Measurements from ENCODE around the gene CSK. TPM values are rescaled to one million over a fixed set of nuclear protein-coding genes. Genes with fewer than 3 reads are reported as not detected.
"Not testable (repeated sequence)": the region's sequence is repeated elsewhere in the genome, so short reads cannot be mapped to it uniquely, and the experiment has no call there.

The CSK gene
- polyA plus RNA-seq, 4 donors = 39.4 to 76.8 (median 53.2) TPM

- Histone ChIP-seq H3K4me3 (ENCODE audit: low read depth in 1 of 3, low read length in 3 of 3) (peak overlapping the region in 2 of 3 donors; percentile 27 to 84), H3K36me3 (ENCODE audit: control insufficient read depth in 3 of 3, insufficient read depth in 2 of 3, low read depth in 1 of 3, low read length in 3 of 3) (peaks cover 0 to 28% (median 0%) of the 10 kb centered on the region in 3 donors), H3K27ac (ENCODE audit: low read depth in 1 of 3, low read length in 2 of 3) (peak overlapping the region; percentile 63 to 81 (median 73)), H3K9me3 (ENCODE audit: control insufficient read depth in 2 of 2, insufficient read depth in 1 of 2, low read depth in 1 of 2, low read length in 1 of 2) (no peaks in the 10 kb centered on the region), H3K27me3 (ENCODE audit: control insufficient read depth in 3 of 3, insufficient read depth in 3 of 3, low read length in 3 of 3) (no peaks in the 10 kb centered on the region), H3K4me1 (ENCODE audit: control insufficient read depth in 3 of 3, insufficient read depth in 2 of 3, low read depth in 1 of 3, low read length in 2 of 3) (peaks cover 12 to 76% (median 29%) of the 10 kb centered on the region in 3 donors)
- FAIRE-seq (no peak), DNase-seq (no peak)
- 15 to 30% (median 19%) methylated on average over 16 of the region's 16 CpGs for WGBS, 3 donors
These were observed 1.1 kb upstream of the CSK start for GRCh38 chr15:74780523-74781430.

- Histone ChIP-seq H3K27me3 (ENCODE audit: control insufficient read depth in 3 of 3, insufficient read depth in 3 of 3, low read length in 3 of 3) (no peaks in the 10 kb centered on the region), H3K4me3 (ENCODE audit: low read depth in 1 of 3, low read length in 3 of 3) (peak overlapping the region; percentile 84 to 90 (median 88)), H3K36me3 (ENCODE audit: control insufficient read depth in 3 of 3, insufficient read depth in 2 of 3, low read depth in 1 of 3, low read length in 3 of 3) (peaks cover 0 to 39% (median 0%) of the 10 kb centered on the region in 3 donors), H3K27ac (ENCODE audit: low read depth in 1 of 3, low read length in 2 of 3) (peak overlapping the region; percentile 47 to 89 (median 83)), H3K4me1 (ENCODE audit: control insufficient read depth in 3 of 3, insufficient read depth in 2 of 3, low read depth in 1 of 3, low read length in 2 of 3) (peaks cover 10 to 78% (median 38%) of the 10 kb centered on the region in 3 donors), H3K9me3 (ENCODE audit: control insufficient read depth in 2 of 2, insufficient read depth in 1 of 2, low read depth in 1 of 2, low read length in 1 of 2) (no peaks in the 10 kb centered on the region)
- WGBS, 3 donors = 0 to 1% (median 0%) methylated on average over 32 to 72 of the region's 72 CpGs
- DNase-seq (no peak), FAIRE-seq (no peak)
These were observed 585 bp downstream of the CSK start for GRCh38 chr15:74782259-74783071.

- WGBS, 3 donors = 0 to 4% (median 3%) methylated on average over 13 of the region's 13 CpGs
- peaks cover 10 to 79% (median 34%) of the 10 kb centered on the region in 3 donors for H3K4me1 ChIP-seq (ENCODE audit: control insufficient read depth in 3 of 3, insufficient read depth in 2 of 3, low read depth in 1 of 3, low read length in 2 of 3)
- FAIRE-seq = no peak
These were observed 1.4 kb downstream of the CSK start for GRCh38 chr15:74783072-74783807.

GRCh38 chr15:74783808-74784175 is 1.9 kb downstream of the CSK start:
- Histone ChIP-seq H3K27me3 (ENCODE audit: control insufficient read depth in 3 of 3, insufficient read depth in 3 of 3, low read length in 3 of 3) (no peaks in the 10 kb centered on the region), H3K4me1 (ENCODE audit: control insufficient read depth in 3 of 3, insufficient read depth in 2 of 3, low read depth in 1 of 3, low read length in 2 of 3) (peaks cover 7 to 79% (median 35%) of the 10 kb centered on the region in 3 donors), H3K36me3 (ENCODE audit: control insufficient read depth in 3 of 3, insufficient read depth in 2 of 3, low read depth in 1 of 3, low read length in 3 of 3) (peaks cover 0 to 53% (median 0%) of the 10 kb centered on the region in 3 donors), H3K9me3 (ENCODE audit: control insufficient read depth in 2 of 2, insufficient read depth in 1 of 2, low read depth in 1 of 2, low read length in 1 of 2) (no peaks in the 10 kb centered on the region), H3K4me3 (ENCODE audit: low read depth in 1 of 3, low read length in 3 of 3) (peak overlapping the region; percentile 84 to 90 (median 88)), H3K27ac (ENCODE audit: low read depth in 1 of 3, low read length in 2 of 3) (peak overlapping the region; percentile 47 to 83 (median 47))
- WGBS, 3 donors = 11 to 24% (median 18%) methylated on average over 3 of the region's 3 CpGs
- DNase-seq (no peak), FAIRE-seq (no peak)

More at GRCh38 chr15:74783072-74783807, 1.4 kb downstream of the CSK start:
- peak overlapping the region; percentile 84 to 90 (median 88) for H3K4me3 ChIP-seq (ENCODE audit: low read depth in 1 of 3, low read length in 3 of 3)
- no peaks in the 10 kb centered on the region for H3K9me3 ChIP-seq (ENCODE audit: control insufficient read depth in 2 of 2, insufficient read depth in 1 of 2, low read depth in 1 of 2, low read length in 1 of 2)
- H3K27me3 ChIP-seq (ENCODE audit: control insufficient read depth in 3 of 3, insufficient read depth in 3 of 3, low read length in 3 of 3) = no peaks in the 10 kb centered on the region
- H3K36me3 ChIP-seq (ENCODE audit: control insufficient read depth in 3 of 3, insufficient read depth in 2 of 3, low read depth in 1 of 3, low read length in 3 of 3) = peaks cover 0 to 47% (median 0%) of the 10 kb centered on the region in 3 donors
- peak overlapping the region; percentile 47 to 83 (median 47) for H3K27ac ChIP-seq (ENCODE audit: low read depth in 1 of 3, low read length in 2 of 3)
- peak in 1 of 2 donors; percentile 61 for DNase-seq

- DNase-seq (no peak), FAIRE-seq (no peak)
- Histone ChIP-seq H3K27me3 (ENCODE audit: control insufficient read depth in 3 of 3, insufficient read depth in 3 of 3, low read length in 3 of 3) (no peaks in the 10 kb centered on the region), H3K4me1 (ENCODE audit: control insufficient read depth in 3 of 3, insufficient read depth in 2 of 3, low read depth in 1 of 3, low read length in 2 of 3) (peaks cover 7 to 83% (median 42%) of the 10 kb centered on the region in 3 donors), H3K9me3 (ENCODE audit: control insufficient read depth in 2 of 2, insufficient read depth in 1 of 2, low read depth in 1 of 2, low read length in 1 of 2) (no peaks in the 10 kb centered on the region), H3K36me3 (ENCODE audit: control insufficient read depth in 3 of 3, insufficient read depth in 2 of 3, low read depth in 1 of 3, low read length in 3 of 3) (peaks cover 0 to 60% (median 0%) of the 10 kb centered on the region in 3 donors), H3K27ac (ENCODE audit: low read depth in 1 of 3, low read length in 2 of 3) (peak overlapping the region; percentile 12 to 89 (median 21)), H3K4me3 (ENCODE audit: low read depth in 1 of 3, low read length in 3 of 3) (peak overlapping the region; percentile 13 to 90 (median 84))
- 36 to 48% (median 41%) methylated on average over 8 of the region's 8 CpGs for WGBS, 3 donors
These were observed 2.7 kb downstream of the CSK start for GRCh38 chr15:74784426-74785193.

- WGBS, 3 donors = 49 to 62% (median 62%) methylated on average over 13 of the region's 13 CpGs
- FAIRE-seq = no peak
These were observed 3.5 kb downstream of the CSK start for GRCh38 chr15:74785194-74786032.

GRCh38 chr15:74786081-74786480 is 4.2 kb downstream of the CSK start:
- 62 to 73% (median 62%) methylated on average over 12 of the region's 12 CpGs for WGBS, 3 donors
- Histone ChIP-seq H3K27ac (ENCODE audit: low read depth in 1 of 3, low read length in 2 of 3) (peak overlapping the region in 2 of 3 donors; percentile 63 to 84), H3K36me3 (ENCODE audit: control insufficient read depth in 3 of 3, insufficient read depth in 2 of 3, low read depth in 1 of 3, low read length in 3 of 3) (peaks cover 0 to 72% (median 0%) of the 10 kb centered on the region in 3 donors), H3K4me1 (ENCODE audit: control insufficient read depth in 3 of 3, insufficient read depth in 2 of 3, low read depth in 1 of 3, low read length in 2 of 3) (peaks cover 6 to 83% (median 52%) of the 10 kb centered on the region in 3 donors)
- not testable (repeated sequence) for H3K4me3 ChIP-seq (ENCODE audit: low read depth in 1 of 3, low read length in 3 of 3); FAIRE-seq; H3K27me3 ChIP-seq (ENCODE audit: control insufficient read depth in 3 of 3, insufficient read depth in 3 of 3, low read length in 3 of 3); H3K9me3 ChIP-seq (ENCODE audit: control insufficient read depth in 2 of 2, insufficient read depth in 1 of 2, low read depth in 1 of 2, low read length in 1 of 2); DNase-seq

More at GRCh38 chr15:74785194-74786032, 3.5 kb downstream of the CSK start:
- Histone ChIP-seq H3K4me1 (ENCODE audit: control insufficient read depth in 3 of 3, insufficient read depth in 2 of 3, low read depth in 1 of 3, low read length in 2 of 3) (peaks cover 8 to 83% (median 48%) of the 10 kb centered on the region in 3 donors), H3K9me3 (ENCODE audit: control insufficient read depth in 2 of 2, insufficient read depth in 1 of 2, low read depth in 1 of 2, low read length in 1 of 2) (no peaks in the 10 kb centered on the region), H3K27me3 (ENCODE audit: control insufficient read depth in 3 of 3, insufficient read depth in 3 of 3, low read length in 3 of 3) (no peaks in the 10 kb centered on the region), H3K36me3 (ENCODE audit: control insufficient read depth in 3 of 3, insufficient read depth in 2 of 3, low read depth in 1 of 3, low read length in 3 of 3) (peaks cover 0 to 68% (median 0%) of the 10 kb centered on the region in 3 donors), H3K27ac (ENCODE audit: low read depth in 1 of 3, low read length in 2 of 3) (peak overlapping the region; percentile 21 to 89 (median 61)), H3K4me3 (ENCODE audit: low read depth in 1 of 3, low read length in 3 of 3) (peak overlapping the region in 1 of 3 donors; percentile 13)
- no peak for DNase-seq

Data from small intestine (tissue), 7 donors.